HEK293 (cell line): ENCODE results near the gene RAB3C.

Source experiments
- CTCF ChIA-PET: fragments of 350-600 bp; formaldehyde crosslinking; extraction: SDS; loops from one replicate; lab custom pipeline; 2021; ENCODE audit warnings: antibody characterized with exemption; lab: Yijun Ruan, JAX
- POLR2A ChIA-PET: fragments of 300-600 bp; formaldehyde crosslinking; extraction: SDS; loops from one replicate; lab custom pipeline; 2020; ENCODE audit warnings: antibody characterized with exemption, inconsistent platforms; lab: Yijun Ruan, JAX
- H3K27ac ChIP-seq: fragments of 200-500 bp; sonication (Bioruptor generic); 2 replicates; pipeline ENCODE4 v1.5.1; 2014; ENCODE audit warnings: low read depth, low read length, control low read depth, inconsistent platforms; ENCODE audit errors: extremely low read depth
- H3K36me3 ChIP-seq, 2 experiments: fragments of 200-500 bp in 1 of 2; sonication (Bioruptor generic) in 1 of 2; 1 replicate in 1 of 2; 2 replicates in 1 of 2; pipeline ENCODE4 v1.5.1; 2014 to 2017; ENCODE audit warnings: inconsistent platforms in 2 of 2, low read length in 2 of 2; ENCODE audit not compliant: control insufficient read depth in 2 of 2, insufficient read depth in 1 of 2
- H3K4me1 ChIP-seq: fragments of 200-500 bp; sonication (Bioruptor generic); 2 replicates; pipeline ENCODE4 v1.5.1; 2014; ENCODE audit warnings: mild to moderate bottlenecking, low read length, inconsistent platforms; ENCODE audit not compliant: control insufficient read depth, insufficient read depth
- H3K4me3 ChIP-seq: 2 replicates; pipeline ENCODE4 v1.5.1; 2011; ENCODE audit warnings: low read depth, mild to moderate bottlenecking, control low read depth, low read length, moderate library complexity
- H3K9me3 ChIP-seq: fragments of 200-500 bp; sonication (Bioruptor generic); 2 replicates; pipeline ENCODE4 v1.5.1; 2014; ENCODE audit warnings: low read depth, low read length, inconsistent platforms; ENCODE audit not compliant: control insufficient read depth, insufficient read depth
- GFI1B ChIP-seq: fragments of 450-650 bp; formaldehyde crosslinking; IDR thresholded peaks from 2 replicates; pipeline ENCODE4 v1.5.1; 2016; ENCODE audit warnings: missing biosample characterization, missing genetic modification characterization
- GLI2 ChIP-seq: fragments of 450-650 bp; formaldehyde crosslinking; IDR thresholded peaks from 2 replicates; pipeline ENCODE4; 2017; ENCODE audit warnings: missing biosample characterization, missing genetic modification characterization, low read depth, borderline replicate concordance
- GLIS1 ChIP-seq: fragments of 450-650 bp; formaldehyde crosslinking; IDR thresholded peaks from 2 replicates; pipeline ENCODE4 v1.5.1; 2016; ENCODE audit warnings: missing biosample characterization, missing genetic modification characterization
- TRIM28 ChIP-seq: IDR thresholded peaks from 2 replicates; pipeline ENCODE4 v1.6.1; 2011; ENCODE audit warnings: low read length, control low read depth, borderline replicate concordance
- ZNF121 ChIP-seq: fragments of 450-650 bp; formaldehyde crosslinking; IDR thresholded peaks from 2 replicates; pipeline ENCODE4 v1.5.1; 2016; ENCODE audit warnings: missing biosample characterization, missing genetic modification characterization
- ZNF146 ChIP-seq: fragments of 450-650 bp; formaldehyde crosslinking; IDR thresholded peaks from 2 replicates; pipeline ENCODE4 v1.5.1; 2016; ENCODE audit warnings: missing biosample characterization, missing genetic modification characterization
- ZNF16 ChIP-seq: fragments of 450-650 bp; formaldehyde crosslinking; IDR thresholded peaks from 2 replicates; pipeline ENCODE4 v1.5.1; 2016; ENCODE audit warnings: low read depth, missing biosample characterization, missing genetic modification characterization
- ZNF211 ChIP-seq: fragments of 450-650 bp; formaldehyde crosslinking; IDR thresholded peaks from 2 replicates; pipeline ENCODE4 v1.5.1; 2016; ENCODE audit warnings: low read depth, missing biosample characterization, missing genetic modification characterization
- ZNF223 ChIP-seq: fragments of 450-650 bp; formaldehyde crosslinking; IDR thresholded peaks from 2 replicates; pipeline ENCODE4 v1.5.1; 2016; ENCODE audit warnings: missing biosample characterization, missing genetic modification characterization
- ZNF302 ChIP-seq: fragments of 450-650 bp; formaldehyde crosslinking; IDR thresholded peaks from 2 replicates; pipeline ENCODE4 v1.5.1; 2016; ENCODE audit warnings: missing biosample characterization, missing genetic modification characterization, low read depth
- ZNF366 ChIP-seq: fragments of 450-650 bp; formaldehyde crosslinking; conservative IDR thresholded peaks from 2 replicates; pipeline ENCODE4 v1.5.1; 2016; ENCODE audit warnings: missing biosample characterization, missing genetic modification characterization
- ZNF48 ChIP-seq: fragments of 450-650 bp; formaldehyde crosslinking; IDR thresholded peaks from 2 replicates; pipeline ENCODE4 v1.5.1; 2016; ENCODE audit warnings: missing biosample characterization, missing genetic modification characterization
- ZNF501 ChIP-seq: fragments of 450-650 bp; formaldehyde crosslinking; IDR thresholded peaks from 2 replicates; pipeline ENCODE4 v1.5.1; 2016; ENCODE audit warnings: missing biosample characterization, missing genetic modification characterization
- ZSCAN18 ChIP-seq: fragments of 450-650 bp; formaldehyde crosslinking; IDR thresholded peaks from 2 replicates; pipeline ENCODE4 v1.5.1; 2016; ENCODE audit warnings: missing biosample characterization, missing genetic modification characterization
- ZSCAN30 ChIP-seq: fragments of 450-650 bp; IDR thresholded peaks from 2 replicates; pipeline ENCODE4 v1.5.1; 2018; ENCODE audit warnings: missing biosample characterization, mild to moderate bottlenecking, missing genetic modification characterization, moderate library complexity
- ZSCAN5A ChIP-seq: fragments of 450-650 bp; formaldehyde crosslinking; IDR thresholded peaks from 2 replicates; pipeline ENCODE4 v1.5.1; 2016; ENCODE audit warnings: missing biosample characterization, missing genetic modification characterization
- TF ChIP-seq, protein P1 (sequence below): fragments of 450-650 bp; formaldehyde crosslinking; IDR thresholded peaks from 2 replicates; pipeline ENCODE4 v1.5.1; 2016; ENCODE audit warnings: missing biosample characterization, missing genetic modification characterization
- TF ChIP-seq, protein P2 (sequence below): fragments of 450-650 bp; formaldehyde crosslinking; IDR thresholded peaks from 2 replicates; pipeline ENCODE4 v1.5.1; 2017; ENCODE audit warnings: missing biosample characterization, missing genetic modification characterization
- TF ChIP-seq, protein P3 (sequence below): fragments of 450-650 bp; formaldehyde crosslinking; IDR thresholded peaks from 2 replicates; pipeline ENCODE4 v1.5.1; 2016; ENCODE audit warnings: missing biosample characterization, missing genetic modification characterization
- TF ChIP-seq, protein P4 (sequence below): fragments of 450-650 bp; formaldehyde crosslinking; IDR thresholded peaks from 2 replicates; pipeline ENCODE4 v1.5.1; 2016; ENCODE audit warnings: missing biosample characterization, missing genetic modification characterization, borderline replicate concordance

Gene RAB3C

DNA sequence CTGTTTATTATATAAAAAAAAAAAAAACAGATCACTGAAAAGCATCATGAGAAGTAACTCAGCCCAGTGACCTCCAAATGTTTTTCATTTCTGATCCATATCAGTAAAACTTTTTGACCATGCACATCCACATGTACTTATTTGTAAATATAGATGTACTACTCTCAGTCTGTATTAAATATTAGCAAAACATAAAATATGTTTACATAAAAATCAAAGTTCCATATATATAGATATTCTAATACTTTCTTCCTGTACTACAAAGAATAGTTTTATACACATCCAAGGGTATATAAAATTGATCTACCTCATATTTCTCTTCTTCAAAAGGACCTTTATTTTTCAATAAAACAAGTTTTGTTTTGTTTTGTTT is 309.1 kb downstream of the RAB3C start:
- no peaks in the 10 kb centered on the region for H3K36me3 ChIP-seq
- H3K9me3 ChIP-seq: no peaks in the 10 kb centered on the region
- H3K4me3 ChIP-seq: no peak overlapping the region
- TF ChIP-seq ZNF302 (tag by site-specific recombination) (no peak), ZNF223 (tag by site-specific recombination) (no peak), ZNF501 (0 out of 2 replicates have a peak, but pooled peaks have one; percentile 3)
- TF ChIP-seq, protein P1, sequence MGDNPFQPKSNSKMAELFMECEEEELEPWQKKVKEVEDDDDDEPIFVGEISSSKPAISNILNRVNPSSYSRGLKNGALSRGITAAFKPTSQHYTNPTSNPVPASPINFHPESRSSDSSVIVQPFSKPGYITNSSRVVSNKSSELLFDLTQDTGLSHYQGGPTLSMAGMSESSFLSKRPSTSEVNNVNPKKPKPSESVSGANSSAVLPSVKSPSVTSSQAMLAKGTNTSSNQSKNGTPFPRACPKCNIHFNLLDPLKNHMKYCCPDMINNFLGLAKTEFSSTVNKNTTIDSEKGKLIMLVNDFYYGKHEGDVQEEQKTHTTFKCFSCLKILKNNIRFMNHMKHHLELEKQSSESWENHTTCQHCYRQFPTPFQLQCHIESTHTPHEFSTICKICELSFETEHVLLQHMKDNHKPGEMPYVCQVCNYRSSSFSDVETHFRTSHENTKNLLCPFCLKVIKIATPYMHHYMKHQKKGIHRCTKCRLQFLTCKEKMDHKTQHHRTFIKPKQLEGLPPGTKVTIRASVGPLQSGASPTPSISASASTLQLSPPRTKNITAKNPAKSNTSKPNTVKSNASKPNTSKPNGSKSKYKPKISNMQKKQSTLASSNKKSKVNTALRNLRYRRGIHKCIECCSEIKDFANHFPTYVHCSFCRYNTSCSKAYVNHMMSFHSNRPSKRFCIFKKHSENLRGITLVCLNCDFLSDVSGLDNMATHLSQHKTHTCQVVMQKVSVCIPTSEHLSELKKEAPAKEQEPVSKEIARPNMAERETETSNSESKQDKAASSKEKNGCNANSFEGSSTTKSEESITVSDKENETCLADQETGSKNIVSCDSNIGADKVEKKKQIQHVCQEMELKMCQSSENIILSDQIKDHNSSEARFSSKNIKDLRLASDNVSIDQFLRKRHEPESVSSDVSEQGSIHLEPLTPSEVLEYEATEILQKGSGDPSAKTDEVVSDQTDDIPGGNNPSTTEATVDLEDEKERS (tag by site-specific recombination): no peak
- TF ChIP-seq, protein P2, sequence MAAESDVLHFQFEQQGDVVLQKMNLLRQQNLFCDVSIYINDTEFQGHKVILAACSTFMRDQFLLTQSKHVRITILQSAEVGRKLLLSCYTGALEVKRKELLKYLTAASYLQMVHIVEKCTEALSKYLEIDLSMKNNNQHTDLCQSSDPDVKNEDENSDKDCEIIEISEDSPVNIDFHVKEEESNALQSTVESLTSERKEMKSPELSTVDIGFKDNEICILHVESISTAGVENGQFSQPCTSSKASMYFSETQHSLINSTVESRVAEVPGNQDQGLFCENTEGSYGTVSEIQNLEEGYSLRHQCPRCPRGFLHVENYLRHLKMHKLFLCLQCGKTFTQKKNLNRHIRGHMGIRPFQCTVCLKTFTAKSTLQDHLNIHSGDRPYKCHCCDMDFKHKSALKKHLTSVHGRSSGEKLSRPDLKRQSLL (tag by site-specific recombination): no peak
- H3K27ac ChIP-seq: no peak overlapping the region
- H3K4me1 ChIP-seq: no peaks in the 10 kb centered on the region; the same call in 1 of the 2 replicates
- CTCF ChIA-PET: interaction anchor here (0.5 to 5.1 kb wide), 43 partner anchors 9 to 559 kb away, joined by 3 to 38 read pairs (median 4); no protein-coding TSS in a partner anchor
- POLR2A ChIA-PET: interaction anchor here (0.7 kb wide), 1 partner anchor 73 kb away, joined by 14 read pairs; no protein-coding TSS in a partner anchor

DNA sequence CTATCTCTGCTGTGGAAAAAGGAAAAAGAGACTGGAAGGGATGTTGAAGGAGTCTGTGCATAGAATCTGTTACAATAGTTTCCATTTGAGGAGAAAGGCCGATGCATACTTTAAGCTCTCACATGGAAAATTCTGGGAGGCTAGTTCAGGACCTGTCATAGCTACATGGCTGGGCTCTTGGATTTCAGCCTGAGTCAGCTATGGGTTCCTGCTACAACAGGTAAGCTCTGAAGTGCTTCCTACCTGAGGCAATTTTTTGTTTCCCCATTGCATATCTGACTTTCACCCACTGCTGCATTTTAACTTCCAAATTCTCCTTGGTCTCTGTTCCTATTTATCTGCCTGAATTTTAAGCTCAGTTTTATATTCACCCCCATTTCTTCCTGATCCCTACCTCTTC is 310.7 kb downstream of the RAB3C start:
- H3K4me1 ChIP-seq: no peaks in the 10 kb centered on the region; the same call in 1 of the 2 replicates
- H3K9me3 ChIP-seq: no peaks in the 10 kb centered on the region
- H3K4me3 ChIP-seq: no peak overlapping the region
- no peak overlapping the region for H3K27ac ChIP-seq
- H3K36me3 ChIP-seq: no peaks in the 10 kb centered on the region
- ChIA-PET CTCF (interaction anchor here (0.6 to 5.1 kb wide), 11 partner anchors 10 to 487 kb away, joined by 3 to 38 read pairs (median 4); no protein-coding TSS in a partner anchor), POLR2A (no interaction called here)
- no peak for TF ChIP-seq ZSCAN30 (tag by site-specific recombination)
- no peak for TF ChIP-seq ZNF223 (tag by site-specific recombination)
- TF ChIP-seq ZNF16 (tag by site-specific recombination): no peak
- no peak for TF ChIP-seq ZNF146 (tag by site-specific recombination)
- TF ChIP-seq ZSCAN18 (tag by site-specific recombination): no peak
- TF ChIP-seq, protein P3, sequence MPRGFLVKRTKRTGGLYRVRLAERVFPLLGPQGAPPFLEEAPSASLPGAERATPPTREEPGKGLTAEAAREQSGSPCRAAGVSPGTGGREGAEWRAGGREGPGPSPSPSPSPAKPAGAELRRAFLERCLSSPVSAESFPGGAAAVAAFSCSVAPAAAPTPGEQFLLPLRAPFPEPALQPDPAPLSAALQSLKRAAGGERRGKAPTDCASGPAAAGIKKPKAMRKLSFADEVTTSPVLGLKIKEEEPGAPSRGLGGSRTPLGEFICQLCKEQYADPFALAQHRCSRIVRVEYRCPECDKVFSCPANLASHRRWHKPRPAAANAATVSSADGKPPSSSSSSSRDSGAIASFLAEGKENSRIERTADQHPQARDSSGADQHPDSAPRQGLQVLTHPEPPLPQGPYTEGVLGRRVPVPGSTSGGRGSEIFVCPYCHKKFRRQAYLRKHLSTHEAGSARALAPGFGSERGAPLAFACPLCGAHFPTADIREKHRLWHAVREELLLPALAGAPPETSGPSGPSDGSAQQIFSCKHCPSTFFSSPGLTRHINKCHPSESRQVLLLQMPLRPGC (tag by site-specific recombination): no peak
- TF ChIP-seq ZSCAN5A: no peak
- no peak for TF ChIP-seq ZNF48 (tag by site-specific recombination)
- no peak for TF ChIP-seq TRIM28
- TF ChIP-seq, protein P4, sequence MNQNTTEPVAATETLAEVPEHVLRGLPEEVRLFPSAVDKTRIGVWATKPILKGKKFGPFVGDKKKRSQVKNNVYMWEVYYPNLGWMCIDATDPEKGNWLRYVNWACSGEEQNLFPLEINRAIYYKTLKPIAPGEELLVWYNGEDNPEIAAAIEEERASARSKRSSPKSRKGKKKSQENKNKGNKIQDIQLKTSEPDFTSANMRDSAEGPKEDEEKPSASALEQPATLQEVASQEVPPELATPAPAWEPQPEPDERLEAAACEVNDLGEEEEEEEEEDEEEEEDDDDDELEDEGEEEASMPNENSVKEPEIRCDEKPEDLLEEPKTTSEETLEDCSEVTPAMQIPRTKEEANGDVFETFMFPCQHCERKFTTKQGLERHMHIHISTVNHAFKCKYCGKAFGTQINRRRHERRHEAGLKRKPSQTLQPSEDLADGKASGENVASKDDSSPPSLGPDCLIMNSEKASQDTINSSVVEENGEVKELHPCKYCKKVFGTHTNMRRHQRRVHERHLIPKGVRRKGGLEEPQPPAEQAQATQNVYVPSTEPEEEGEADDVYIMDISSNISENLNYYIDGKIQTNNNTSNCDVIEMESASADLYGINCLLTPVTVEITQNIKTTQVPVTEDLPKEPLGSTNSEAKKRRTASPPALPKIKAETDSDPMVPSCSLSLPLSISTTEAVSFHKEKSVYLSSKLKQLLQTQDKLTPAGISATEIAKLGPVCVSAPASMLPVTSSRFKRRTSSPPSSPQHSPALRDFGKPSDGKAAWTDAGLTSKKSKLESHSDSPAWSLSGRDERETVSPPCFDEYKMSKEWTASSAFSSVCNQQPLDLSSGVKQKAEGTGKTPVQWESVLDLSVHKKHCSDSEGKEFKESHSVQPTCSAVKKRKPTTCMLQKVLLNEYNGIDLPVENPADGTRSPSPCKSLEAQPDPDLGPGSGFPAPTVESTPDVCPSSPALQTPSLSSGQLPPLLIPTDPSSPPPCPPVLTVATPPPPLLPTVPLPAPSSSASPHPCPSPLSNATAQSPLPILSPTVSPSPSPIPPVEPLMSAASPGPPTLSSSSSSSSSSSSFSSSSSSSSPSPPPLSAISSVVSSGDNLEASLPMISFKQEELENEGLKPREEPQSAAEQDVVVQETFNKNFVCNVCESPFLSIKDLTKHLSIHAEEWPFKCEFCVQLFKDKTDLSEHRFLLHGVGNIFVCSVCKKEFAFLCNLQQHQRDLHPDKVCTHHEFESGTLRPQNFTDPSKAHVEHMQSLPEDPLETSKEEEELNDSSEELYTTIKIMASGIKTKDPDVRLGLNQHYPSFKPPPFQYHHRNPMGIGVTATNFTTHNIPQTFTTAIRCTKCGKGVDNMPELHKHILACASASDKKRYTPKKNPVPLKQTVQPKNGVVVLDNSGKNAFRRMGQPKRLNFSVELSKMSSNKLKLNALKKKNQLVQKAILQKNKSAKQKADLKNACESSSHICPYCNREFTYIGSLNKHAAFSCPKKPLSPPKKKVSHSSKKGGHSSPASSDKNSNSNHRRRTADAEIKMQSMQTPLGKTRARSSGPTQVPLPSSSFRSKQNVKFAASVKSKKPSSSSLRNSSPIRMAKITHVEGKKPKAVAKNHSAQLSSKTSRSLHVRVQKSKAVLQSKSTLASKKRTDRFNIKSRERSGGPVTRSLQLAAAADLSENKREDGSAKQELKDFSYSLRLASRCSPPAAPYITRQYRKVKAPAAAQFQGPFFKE: no peak
- TF ChIP-seq GLI2 (tag by site-specific recombination): no peak
- TF ChIP-seq GLIS1 (tag by site-specific recombination): no peak
- no peak for TF ChIP-seq ZNF211 (tag by site-specific recombination)
- TF ChIP-seq ZNF121: no peak
- TF ChIP-seq ZNF366 (tag by site-specific recombination): no peak
- TF ChIP-seq GFI1B (tag by site-specific recombination): no peak
